WTC11 (cell line): ENCODE results near the gene SLC2A5.

ENCODE experiments used
- ATF1 ChIP-seq: sonication (generic); formaldehyde crosslinking; IDR thresholded peaks from 2 replicates; pipeline ENCODE4 v1.8.1; 2023; ENCODE audit warnings: mild to moderate bottlenecking, moderate library complexity, missing genetic modification reagents
- ATF2 ChIP-seq: sonication (generic); formaldehyde crosslinking; IDR thresholded peaks from 2 replicates; pipeline ENCODE4 v1.8.1; 2022; ENCODE audit warnings: low read depth, missing genetic modification reagents, borderline replicate concordance
- CTCF ChIP-seq: fragments of 200-600 bp; IDR thresholded peaks from 2 replicates; pipeline ENCODE4 v1.8.0; 2022; ENCODE audit warnings: antibody characterized with exemption
- NFYB ChIP-seq: sonication (generic); formaldehyde crosslinking; conservative IDR thresholded peaks from 2 replicates; pipeline ENCODE4 v1.8.0; 2022; ENCODE audit warnings: low read depth, missing genetic modification reagents
- TEAD4 ChIP-seq: sonication (generic); formaldehyde crosslinking; IDR thresholded peaks from 2 replicates; pipeline ENCODE4 v1.8.0; 2022; ENCODE audit warnings: mild to moderate bottlenecking, missing genetic modification reagents

- no peak for TF ChIP-seq CTCF
- TF ChIP-seq ATF2: no peak
- no peak for TF ChIP-seq TEAD4 (CRISPR knock-in tag)
- no peak for TF ChIP-seq NFYB (CRISPR knock-in tag)
- TF ChIP-seq ATF1 (CRISPR knock-in tag): no peak
Observed at GRCh38 chr1:9100471-9101043, 31.1 kb upstream of the SLC2A5 start.
